ENCODE results near the gene RBM18.

- TF ChIP-seq, protein P1, sequence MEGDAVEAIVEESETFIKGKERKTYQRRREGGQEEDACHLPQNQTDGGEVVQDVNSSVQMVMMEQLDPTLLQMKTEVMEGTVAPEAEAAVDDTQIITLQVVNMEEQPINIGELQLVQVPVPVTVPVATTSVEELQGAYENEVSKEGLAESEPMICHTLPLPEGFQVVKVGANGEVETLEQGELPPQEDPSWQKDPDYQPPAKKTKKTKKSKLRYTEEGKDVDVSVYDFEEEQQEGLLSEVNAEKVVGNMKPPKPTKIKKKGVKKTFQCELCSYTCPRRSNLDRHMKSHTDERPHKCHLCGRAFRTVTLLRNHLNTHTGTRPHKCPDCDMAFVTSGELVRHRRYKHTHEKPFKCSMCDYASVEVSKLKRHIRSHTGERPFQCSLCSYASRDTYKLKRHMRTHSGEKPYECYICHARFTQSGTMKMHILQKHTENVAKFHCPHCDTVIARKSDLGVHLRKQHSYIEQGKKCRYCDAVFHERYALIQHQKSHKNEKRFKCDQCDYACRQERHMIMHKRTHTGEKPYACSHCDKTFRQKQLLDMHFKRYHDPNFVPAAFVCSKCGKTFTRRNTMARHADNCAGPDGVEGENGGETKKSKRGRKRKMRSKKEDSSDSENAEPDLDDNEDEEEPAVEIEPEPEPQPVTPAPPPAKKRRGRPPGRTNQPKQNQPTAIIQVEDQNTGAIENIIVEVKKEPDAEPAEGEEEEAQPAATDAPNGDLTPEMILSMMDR (IDR thresholded peaks at IDR 0.05), result no peak
- TF ChIP-seq POLR2AphosphoS5 (IDR thresholded peaks at IDR 0.05), result no peak
- no peak for TF ChIP-seq POLR2A (IDR thresholded peaks at IDR 0.05)
These were observed 42.4 kb upstream of the RBM18 start for GRCh38 chr9:122307061-122307460.
